Glomerular visceral epithelial cell (primary cell): ENCODE results near the gene CACUL1.
A peak's percentile ranks its signal among the peaks of the same experiment; 100 is the strongest.
"Not testable (repeated sequence)": the region's sequence is repeated elsewhere in the genome, so short reads cannot be mapped to it uniquely, and the experiment has no call there.

Experiments
- DNase-seq: peaks from one replicate; pipeline ENCODE4 v3.0.0-alpha.2; 2016; ENCODE audit errors: extremely low spot score

CACUL1 gene

DNA sequence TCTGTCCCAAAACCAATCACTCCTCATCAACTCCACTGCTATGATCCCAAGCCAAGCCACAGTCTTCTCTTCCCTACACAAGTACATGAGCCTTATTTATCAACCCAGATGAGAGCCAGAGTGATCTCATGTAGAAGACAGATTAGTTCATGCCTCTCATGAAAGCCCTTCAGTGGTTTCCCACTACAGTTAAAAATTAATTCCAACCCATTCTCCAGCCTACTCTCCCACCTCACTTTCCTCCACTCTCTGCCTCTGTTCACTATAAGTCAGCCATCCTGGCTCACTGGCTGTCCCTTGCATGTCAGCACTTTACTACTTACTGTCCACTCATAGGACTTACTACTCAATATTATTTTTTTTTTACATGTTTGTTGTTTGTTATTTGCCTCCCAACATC, 67.3 kb downstream of the CACUL1 start:
- peak; percentile 45 for DNase-seq

DNA sequence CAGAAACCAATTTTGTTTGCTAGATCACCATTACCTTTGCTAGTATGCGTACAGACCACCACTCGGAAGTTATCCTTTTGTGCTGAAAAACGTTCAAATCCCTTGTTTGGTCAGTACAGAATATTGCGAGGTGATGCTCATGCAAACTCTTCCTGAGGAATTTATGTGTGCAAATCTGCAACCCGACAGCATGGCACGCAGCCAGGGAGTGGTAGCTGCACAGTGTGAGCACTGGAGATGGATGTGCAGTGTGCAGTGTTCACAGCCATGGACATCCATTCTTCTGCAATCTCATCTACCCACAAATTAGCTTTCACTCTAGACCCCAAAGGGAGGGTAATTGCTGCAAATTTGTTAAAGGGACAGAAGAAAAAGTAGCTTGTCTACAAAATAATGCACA, 72.2 kb downstream of the CACUL1 start:
- no peak for DNase-seq

DNA sequence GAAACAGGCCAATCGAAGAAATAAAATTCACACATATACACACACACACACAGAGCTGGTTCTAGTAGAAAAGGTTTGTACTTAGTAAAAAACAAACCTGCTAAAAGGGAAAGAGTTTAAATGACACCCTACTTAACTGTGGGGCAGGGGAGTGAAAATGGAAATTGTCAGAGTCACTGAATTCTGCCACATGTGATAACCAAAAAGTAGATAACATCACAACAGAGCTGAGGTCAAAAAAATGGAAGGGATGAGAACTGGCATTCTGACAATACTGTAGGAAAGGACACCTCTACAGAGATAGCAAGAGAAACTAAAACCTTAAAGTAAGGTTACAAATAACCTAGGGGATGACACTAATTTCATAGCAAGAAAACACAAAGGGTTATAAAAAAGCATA, 74.6 kb downstream of the CACUL1 start:
- no peak for DNase-seq

DNA sequence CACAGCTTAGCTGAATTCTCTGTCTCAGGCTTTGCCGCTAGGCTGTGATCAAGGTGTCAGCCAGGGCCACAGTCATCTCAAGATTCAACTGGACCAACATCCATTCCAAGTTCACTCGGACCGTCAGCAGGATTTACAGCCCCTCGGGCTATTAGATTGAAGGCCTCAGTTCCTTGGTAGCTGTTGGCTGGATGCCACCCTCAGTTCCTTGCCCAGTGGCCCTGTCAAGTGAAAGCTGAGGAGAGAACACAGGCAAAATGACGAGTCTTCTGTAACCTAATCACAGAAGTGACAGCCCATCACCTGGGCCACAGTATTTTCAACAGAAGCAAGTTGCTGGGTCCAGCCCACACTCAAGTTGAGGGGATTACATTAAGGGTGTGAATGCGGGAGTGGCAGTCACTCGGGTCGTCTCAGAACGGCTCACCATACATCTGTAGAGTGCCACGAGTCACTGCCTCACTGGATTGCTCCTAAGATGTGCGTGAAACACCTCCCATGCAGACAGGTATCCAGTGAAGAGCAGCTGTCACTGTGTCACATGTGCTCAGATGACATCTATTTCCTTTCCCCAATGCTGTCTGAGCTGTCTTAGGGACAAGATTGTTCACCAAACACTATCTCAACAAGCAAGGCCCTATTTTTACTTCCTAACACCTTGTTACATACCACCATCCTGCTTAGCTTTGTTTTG, 80.4 kb downstream of the CACUL1 start:
- DNase-seq: no peak

DNA sequence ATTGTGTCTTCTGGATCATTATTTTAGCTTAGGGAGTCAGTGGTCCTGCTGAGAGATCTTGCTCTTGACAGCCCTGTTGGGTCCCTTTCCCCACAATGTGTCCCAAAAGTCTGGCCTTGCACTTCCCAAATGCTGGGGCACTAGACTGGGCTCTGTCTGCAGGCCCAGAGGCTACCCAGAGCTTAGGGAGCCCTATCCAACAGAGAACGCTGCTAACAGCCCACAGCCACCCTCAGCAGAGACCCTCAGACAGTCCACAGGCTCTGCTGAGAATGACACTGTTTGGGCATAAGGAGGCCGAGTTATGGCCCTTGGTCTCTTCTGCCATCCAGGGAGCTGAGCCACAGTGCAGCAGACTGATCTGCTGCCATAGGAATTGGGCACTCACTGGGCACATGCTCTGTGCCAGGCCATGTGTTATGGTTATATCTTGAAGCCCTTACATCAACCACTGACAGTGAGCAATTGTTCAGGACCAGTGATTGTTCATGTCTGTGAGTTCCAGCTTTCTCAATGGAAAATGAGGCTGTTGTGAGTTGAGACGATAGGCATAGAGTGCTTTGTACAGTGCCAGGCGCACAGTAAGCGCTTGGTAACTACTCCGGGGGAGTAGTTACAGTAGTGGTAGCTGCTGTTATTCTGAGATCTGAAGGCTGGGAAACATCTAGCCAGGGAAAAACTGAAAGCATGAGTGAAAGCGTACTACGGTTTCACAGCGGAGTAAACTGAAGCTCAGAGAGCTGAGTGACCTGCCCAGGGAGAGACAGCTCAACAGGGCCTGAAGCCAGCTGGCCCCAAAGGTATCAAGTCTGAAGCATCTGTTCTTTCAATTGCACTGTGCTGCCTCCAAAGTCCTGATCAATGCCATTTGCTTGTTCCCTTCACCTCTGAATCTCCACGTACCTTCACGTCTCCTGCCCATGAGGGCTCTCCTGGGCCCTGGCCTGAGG, 81.7 kb downstream of the CACUL1 start:
- DNase-seq: no peak

DNA sequence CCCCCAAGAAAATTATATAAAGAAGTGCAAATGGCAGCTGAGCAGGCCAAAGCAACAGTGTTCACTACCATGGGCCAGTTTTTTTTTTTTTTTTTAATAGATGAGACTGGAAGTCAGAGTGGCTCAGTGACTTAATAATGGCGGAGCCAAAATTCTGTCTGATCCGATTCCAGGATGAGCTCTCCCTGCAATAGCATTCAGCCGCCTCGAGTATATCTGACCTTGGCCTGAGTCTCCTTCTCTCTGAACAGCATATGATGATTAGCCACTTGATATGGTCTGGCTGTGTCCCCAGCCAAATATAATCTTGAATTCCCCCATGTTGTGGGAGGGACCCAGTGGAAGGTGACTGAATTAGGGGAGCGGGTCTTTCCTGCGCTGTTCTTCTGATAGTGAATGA, 82.6 kb downstream of the CACUL1 start:
- no peak for DNase-seq

DNA sequence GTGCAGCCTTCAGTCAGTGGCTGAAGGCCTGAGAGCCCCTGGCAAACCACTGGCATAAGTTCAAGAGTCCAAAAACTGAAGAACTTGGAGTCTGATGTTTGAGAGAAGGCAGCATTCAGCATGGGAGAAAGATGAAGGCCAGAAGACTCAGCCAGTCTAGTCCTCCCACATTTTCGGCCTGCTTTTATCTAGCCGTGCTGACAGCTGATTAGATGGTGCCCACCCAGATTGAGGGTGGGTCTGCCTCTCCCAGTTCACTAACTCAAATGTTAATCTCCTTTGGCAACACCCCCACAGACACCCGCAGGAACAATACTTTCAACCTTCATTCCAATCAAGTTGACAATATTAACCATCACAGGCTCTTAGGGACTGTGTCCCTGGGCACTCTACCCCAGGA, 83.5 kb downstream of the CACUL1 start:
- not testable (repeated sequence) for DNase-seq

DNA sequence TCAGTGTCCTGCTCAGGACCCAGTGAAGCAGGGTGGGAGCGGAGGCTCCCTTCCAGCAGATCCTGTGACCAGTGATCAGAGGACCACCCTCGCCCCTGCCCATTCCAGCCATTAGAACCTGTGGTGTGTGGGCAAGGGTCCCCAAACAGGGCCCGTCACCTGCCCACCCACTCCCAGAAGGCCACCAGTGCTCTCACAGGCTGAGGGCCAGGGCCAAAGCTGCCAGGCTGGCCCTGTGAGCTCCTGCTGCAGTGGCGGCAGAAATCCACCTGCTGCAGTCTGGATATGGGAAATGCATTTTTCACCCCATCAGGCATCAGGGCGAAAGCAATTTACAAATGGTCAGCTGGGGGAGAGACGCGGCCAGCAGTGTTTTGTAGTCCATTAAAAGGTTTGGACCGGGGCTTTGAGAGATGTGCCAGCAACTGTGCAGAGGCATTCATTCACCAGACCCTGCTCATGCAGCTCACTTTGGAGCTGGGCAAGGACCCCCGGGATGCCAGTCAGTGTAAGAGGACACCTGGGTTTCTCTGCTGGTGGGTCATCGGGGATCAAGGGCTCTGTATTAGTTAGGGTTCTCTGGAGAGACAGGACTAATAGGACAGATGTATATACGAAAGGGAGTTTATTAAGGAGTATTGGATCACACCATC, 84.2 kb downstream of the CACUL1 start:
- DNase-seq: no peak

DNA sequence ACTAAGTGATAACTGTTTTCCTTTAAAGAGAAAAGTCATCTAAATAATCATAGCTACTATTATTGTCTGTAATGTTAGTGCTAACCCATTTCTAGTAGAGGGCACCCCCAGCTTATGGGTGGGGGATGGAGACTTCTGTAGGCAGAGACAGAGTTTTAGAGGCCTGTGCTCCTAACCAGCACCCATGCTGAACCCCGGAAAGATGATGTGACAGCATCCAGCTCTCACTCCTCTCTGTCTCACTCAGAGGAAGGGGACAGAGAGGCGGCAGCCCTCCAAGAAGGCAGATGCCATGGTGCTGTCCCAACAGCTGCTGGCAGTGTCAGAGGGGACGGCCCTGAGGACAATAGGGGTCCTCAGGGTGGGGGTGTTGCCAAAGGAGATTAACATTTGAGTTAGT, 84.9 kb downstream of the CACUL1 start:
- no peak for DNase-seq

DNA sequence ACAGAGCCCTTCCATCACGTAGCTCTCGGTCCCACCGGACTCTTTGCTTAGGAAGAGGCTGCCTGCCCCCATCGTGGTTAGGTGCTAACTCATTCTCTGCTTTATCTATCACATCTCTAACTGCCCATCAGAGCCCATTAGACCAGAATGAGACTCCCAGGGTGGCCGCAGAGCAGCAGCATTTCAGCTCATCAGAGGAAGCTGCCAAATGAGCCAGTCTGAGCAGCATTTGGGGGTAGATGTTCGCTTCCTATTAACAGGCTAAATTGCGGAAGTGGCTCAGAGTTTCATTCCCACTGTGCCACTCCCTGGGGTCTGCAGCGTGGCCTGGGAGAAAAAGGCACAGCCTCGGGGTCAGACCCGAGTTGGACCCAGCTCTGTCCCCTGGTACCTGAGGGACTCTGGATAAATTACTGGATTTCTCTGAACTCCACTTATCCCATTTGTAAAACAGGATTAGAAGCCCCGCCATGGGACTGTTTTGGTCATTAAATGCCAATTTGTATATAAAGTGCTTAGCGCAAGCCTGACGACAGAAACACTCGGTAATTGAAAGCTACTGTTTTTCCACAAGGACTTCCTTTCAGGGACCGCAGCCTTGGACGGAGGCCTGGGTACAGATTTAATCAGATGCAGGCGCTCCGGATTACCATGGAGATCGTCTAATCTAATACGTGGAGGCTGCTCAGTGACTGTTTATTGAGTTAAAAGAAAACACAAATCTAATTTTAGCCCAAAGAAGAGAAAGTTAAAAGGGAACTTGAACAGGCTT, 85.6 kb downstream of the CACUL1 start:
- DNase-seq: no peak

DNA sequence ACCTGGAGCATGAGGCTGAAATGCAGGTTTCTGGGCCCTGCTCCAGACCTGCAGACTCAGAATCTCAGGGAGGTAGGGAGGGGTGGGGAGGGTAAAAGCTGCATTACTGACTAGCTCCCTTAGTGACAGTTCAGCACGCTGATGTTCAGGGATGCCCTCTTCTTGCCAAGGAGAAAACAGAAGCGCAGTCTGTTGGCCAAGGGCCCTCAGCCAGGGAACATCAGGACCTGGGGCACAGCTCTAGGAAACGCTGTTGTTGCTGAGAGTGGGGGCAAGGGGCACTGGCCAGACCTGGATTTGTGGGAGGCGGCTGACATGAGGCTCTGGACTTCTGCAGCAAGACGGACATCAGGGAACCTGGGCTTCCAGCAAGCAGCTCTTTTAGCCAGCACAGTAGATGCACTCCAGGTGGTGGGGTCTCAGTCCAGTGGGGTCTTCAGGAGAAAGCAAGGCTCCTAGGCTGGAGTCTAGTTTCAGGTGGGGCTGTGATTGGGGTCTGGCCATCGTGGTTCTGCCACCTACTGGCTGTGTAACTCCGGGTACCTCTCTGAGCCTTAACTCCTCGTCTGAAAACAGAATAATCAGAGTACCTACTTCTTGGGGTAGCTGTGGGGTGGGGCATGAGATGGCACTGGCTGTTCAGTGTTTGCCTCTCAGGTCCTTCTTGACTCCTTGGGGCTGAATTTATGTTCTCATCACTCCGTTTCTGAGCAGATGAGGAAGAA, 86.4 kb downstream of the CACUL1 start:
- DNase-seq: no peak

DNA sequence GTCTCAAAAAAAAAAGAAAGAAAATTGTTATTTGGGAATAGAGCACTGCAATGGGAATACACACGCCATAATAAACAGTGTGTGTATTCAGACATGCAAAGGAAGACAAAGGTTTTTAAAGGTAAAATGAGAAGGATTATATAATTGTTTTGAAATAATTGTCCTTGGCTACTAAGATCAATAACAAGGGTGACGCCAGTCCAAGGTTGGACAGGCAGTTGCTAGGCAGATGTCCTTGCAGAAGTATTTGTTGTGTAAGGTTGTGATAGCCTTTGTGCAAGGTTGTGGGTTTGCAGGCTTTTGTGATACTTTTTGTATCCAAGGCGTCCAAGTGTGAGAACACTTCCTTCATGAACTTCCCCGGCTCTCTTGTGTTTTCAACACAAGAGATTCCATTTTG, 87.0 kb downstream of the CACUL1 start:
- no peak for DNase-seq

DNA sequence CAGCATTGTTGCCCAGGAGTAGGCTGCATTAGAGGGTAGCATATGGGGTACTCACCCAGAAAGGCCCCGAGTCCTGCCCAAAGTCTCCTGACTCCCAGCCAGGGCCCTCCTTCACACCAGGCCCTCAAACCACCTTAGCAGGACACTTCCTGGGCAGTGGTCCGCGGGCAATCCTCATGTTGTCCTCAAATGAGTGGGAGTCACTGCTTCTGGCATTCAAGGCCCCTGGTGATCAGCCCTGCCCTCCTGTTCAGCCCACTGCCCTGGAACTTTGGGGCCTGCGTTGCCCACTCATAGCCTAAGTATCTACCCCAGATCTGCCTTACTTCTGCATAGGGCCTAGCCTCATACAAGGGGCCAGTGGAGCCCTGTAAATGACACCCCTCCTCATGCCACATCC, 88.4 kb downstream of the CACUL1 start:
- DNase-seq: no peak

DNA sequence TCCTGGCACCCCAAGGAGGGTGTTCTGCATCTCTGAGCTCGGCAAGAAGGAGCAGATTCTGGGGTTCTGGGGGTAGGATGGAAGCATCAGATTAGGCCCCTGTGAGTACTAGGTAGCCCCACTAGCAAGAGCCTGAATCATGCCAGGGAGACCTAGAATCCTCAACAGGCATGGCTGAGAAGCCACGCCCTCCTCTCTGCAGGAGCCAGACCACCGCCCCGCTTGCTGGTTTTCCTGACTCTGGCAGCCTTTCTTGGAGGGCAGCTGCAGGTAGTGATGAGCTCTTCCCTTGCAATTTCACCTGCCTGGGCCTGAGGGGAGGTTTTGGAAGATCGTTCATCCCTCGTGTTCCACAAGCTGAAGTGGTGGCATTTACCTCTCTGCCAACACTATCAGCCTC, 90.4 kb downstream of the CACUL1 start:
- no peak for DNase-seq

DNA sequence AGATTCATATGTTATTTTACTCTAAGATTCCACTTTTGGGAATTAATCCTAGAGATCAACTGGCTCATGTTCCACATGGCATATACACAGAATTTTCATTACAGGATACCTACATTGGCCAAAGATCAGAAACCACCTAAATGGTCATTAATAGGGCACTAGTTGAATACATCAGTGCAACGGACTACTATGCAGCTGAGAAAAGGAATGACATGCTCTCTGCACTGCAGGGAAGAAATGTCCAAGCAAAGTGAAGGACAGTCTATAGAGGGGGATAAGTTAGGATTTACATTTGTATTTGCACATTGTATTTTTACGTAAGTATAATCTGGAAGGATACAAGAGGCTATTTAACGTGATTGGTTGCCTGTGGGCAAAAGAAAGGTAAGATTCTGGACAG, 91.6 kb downstream of the CACUL1 start:
- no peak for DNase-seq

DNA sequence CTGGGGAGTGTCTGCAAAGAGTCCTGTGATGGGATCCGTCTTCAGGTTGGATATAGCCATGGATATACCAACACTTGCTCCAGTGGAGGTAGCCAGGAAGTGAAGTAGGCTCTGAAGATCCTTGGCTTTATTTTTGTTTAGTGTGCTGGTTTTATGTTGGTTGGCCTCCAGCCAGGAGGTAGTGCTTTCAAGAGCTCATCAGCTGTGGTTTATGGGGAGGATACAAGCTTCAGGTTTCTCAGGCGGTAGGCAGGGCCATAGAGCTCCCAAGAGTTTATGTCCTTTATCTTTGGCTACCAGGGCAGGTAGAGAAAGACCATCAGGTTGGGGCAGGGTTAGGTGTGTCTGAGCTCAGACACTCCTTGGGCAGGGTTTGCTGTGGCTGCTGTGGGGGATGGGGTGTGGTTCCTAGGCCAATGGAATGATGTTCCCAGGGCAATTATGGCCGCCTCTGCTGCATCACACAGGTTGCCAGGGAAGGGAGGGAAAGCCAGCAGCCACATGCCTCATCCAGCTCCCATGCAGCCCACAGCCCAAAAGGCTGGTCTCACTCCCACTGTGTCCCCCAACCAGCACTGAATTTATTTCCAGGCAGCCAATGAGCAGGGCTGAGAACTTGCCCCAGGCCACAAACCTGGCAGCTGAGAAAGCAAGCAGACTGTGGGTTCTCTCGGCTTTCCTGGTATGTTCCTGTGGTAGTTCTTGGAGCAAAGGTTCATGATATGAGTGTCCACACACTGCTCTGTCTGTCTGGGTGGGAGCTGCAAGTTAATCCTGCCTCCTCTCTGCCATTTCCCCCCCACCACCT, 92.3 kb downstream of the CACUL1 start:
- no peak for DNase-seq

DNA sequence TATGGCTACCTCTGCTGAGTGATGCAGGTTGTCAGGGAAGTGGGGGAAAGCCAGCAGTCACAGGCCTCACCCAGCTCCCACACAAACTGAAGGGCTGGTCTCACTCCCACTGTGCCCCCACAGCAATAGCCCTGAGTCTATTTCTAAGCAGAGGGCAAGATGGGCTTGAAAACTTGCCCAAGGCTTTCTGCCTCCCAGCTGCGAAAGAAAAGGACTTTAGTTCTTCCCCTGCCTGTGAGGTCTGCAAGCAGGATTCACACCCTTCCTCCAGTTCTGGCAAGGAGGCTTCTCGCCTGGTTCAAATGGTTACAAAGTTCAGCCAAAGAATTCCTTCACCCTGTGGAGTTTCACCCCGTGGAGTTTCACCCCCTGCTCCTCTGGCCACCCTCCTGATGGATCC, 96.0 kb downstream of the CACUL1 start:
- DNase-seq: no peak

DNA sequence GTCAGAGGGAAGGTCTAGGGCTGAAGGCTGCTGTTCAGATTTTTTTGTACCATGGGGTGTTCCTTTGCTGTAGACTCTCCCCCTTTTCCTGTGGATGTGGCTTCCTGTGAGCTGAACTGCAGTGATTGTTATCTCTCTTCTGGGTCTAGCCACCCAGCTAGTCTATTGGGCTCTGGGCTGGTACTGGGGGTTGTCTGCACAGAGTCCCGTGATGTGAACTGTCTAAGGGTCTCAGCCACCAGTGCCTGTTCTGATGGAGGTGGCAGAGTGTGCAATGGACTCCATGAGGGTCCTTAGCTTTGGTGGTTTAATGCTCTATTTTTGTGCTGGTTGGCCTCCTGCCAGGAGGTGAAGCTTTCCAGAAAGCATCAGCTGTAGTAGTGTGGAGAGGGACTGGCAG, 96.6 kb downstream of the CACUL1 start:
- DNase-seq: not testable (repeated sequence)

DNA sequence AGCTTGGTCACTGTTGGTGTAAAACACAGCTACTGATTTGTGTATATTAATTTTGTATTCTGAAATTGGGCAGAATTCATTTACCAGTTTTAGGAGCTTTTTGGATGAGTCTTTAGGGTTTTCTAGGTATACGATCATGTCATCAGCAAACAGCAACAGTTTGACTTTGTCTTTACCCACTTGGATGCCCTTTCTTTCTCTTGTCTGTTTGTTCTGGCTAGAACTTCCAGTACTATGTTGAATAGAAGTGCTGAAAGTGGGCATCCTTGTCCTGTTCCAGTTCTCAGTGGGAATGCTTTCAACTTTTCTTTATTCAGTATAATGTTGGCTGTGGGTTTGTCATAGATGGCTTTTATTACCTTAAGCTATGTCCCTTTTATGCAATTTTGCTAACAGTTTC, 109.5 kb downstream of the CACUL1 start:
- not testable (repeated sequence) for DNase-seq

DNA sequence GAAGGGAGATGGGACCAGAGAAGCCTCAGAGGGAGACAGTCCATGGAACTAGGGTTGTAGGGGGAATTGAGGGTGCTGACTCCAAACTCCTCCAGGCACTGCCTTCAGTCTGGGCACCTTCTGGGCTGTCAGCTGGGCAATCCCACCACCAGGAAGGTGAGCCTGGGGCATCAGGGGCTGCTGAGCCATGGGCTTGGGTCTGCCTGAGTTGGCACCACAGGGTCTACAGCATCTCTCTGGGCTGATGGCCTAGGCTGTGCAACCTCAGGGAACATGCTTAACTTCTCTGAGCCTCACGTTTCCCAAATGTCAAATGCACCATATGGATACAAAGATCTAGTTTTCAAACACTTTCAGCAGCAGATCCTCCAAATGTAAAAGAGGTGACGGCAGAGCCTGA, 112.5 kb downstream of the CACUL1 start:
- no peak for DNase-seq
